Uterus (tissue), 4 donors: Measurements from ENCODE around the gene TUBB2A. TPM values are rescaled to one million over a fixed set of nuclear protein-coding genes. Genes with fewer than 3 reads are reported as not detected.

Source experiments
- DNase-seq, 2 donors: peaks; one replicate each; pipeline ENCODE4 v3.0.0-alpha.2; 2019 to 2020
- H3K27ac ChIP-seq, 2 donors: fragments of 200-600 bp; sonication (generic); 1 replicate in 1 of 2; 2 replicates in 1 of 2; pipeline ENCODE4 v1.5.1; 2016 to 2018
- H3K27me3 ChIP-seq, 2 donors: fragments of 200-600 bp; sonication (generic); one replicate each; pipeline ENCODE4 v1.5.1; 2018 to 2019; ENCODE audit warnings: control low read depth in 1 of 2
- H3K36me3 ChIP-seq, 2 donors: fragments of 200-600 bp; sonication (generic); one replicate each; pipeline ENCODE4 v1.5.1; 2019; ENCODE audit warnings: control low read depth in 1 of 2
- H3K4me1 ChIP-seq, 2 donors: fragments of 200-600 bp; sonication (generic); one replicate each; pipeline ENCODE4 v1.5.1; 2018 to 2019; ENCODE audit warnings: control low read depth in 1 of 2
- H3K4me3 ChIP-seq, 2 donors: fragments of 200-600 bp; sonication (generic); 1 replicate in 1 of 2; 2 replicates in 1 of 2; pipeline ENCODE4 v1.5.1; 2018 to 2019; ENCODE audit warnings: mild to moderate bottlenecking in 1 of 2
- H3K9me3 ChIP-seq, 2 donors: fragments of 200-600 bp; sonication (generic); one replicate each; pipeline ENCODE4 v1.5.1; 2019; ENCODE audit warnings: control low read depth in 1 of 2
- POLR2A ChIP-seq, 2 donors: fragments of 450-650 bp; IDR thresholded peaks; one replicate each; pipeline ENCODE4 v1.6.1; 2016; ENCODE audit warnings: antibody characterized with exemption in 2 of 2, mild to moderate bottlenecking in 1 of 2, moderate library complexity in 1 of 2
- intact Hi-C: fragments of 100-400 bp; cut with DNase I; formaldehyde crosslinking; loops from one replicate; pipeline ENCODE4 v1.15.1; 2023; ENCODE audit warnings: low total_unique reads
- total RNA-seq, 4 donors: library from RNA; depleted of rRNA in 3 of 4; stranded (reverse); fragments of >200 nt in 3 of 4; gene quantifications; one replicate each; pipeline versions ENCODE4 v1.1.0 to v1.2.4, GENCODE V29; 2014 to 2023
- TF ChIP-seq, protein P1 (sequence below), 4 experiments: fragments of 200-600 bp in 2 of 4; fragments of 450-650 bp in 2 of 4; sonication (generic) in 2 of 4; IDR thresholded peaks; one replicate each; pipeline ENCODE4 v1.5.1; 2016 to 2019; ENCODE audit warnings: antibody characterized with exemption in 4 of 4, mild to moderate bottlenecking in 2 of 4, moderate library complexity in 1 of 4
- donor health status: DM: yes; HTN: yes; CAD: no.

The TUBB2A gene
- total RNA-seq, 4 donors from 2014 or later, result 21.5 to 100 (median 59.0) TPM

DNA sequence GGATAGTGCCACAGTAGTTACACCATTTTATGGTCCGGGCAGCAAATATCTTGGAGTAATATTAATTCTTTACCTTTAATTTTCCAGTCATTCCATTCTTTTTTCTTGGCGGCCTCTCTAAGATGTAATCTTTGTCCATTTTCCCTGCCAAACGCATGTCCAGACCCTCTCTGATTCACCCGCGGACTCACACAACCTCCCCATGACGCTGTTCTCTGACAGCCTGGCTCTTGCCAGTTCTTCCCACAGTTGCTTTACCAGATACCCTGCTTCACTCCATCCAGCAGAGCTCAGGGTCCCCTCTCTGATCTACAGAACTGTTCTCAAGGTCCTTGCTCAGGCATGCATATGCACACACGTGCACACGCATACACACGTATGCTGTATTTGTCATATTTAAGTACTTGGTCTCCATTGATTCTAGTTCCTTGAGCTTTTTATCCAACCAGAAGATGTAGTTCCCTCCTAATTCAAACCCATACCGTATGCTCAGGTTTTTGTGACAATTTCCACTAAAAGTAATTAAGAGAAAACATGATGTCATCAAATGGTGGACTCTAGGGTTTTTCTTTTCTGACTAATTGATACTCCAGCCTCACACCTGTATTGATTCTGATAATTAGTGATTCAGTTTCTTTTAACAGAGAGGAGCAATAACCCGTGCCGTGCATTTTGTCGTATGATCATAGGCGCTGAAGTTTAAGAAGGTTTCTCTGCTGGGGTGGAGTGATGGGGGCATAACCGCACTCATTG lies 28.8 kb downstream of the TUBB2A start:
- Histone ChIP-seq H3K9me3 (no peaks in the 10 kb centered on the region), H3K27ac (no peak overlapping the region), H3K4me1 (no peaks in the 10 kb centered on the region), H3K4me3 (no peak overlapping the region), H3K36me3 (no peaks in the 10 kb centered on the region), H3K27me3 (no peaks in the 10 kb centered on the region)
- intact Hi-C loops, result loop anchor here (5.0 kb wide), 1 partner anchor 124 kb away; no protein-coding TSS in a partner anchor
- no peak for DNase-seq
- no peak for TF ChIP-seq POLR2A (IDR thresholded peaks at IDR 0.05)
- TF ChIP-seq, protein P1, sequence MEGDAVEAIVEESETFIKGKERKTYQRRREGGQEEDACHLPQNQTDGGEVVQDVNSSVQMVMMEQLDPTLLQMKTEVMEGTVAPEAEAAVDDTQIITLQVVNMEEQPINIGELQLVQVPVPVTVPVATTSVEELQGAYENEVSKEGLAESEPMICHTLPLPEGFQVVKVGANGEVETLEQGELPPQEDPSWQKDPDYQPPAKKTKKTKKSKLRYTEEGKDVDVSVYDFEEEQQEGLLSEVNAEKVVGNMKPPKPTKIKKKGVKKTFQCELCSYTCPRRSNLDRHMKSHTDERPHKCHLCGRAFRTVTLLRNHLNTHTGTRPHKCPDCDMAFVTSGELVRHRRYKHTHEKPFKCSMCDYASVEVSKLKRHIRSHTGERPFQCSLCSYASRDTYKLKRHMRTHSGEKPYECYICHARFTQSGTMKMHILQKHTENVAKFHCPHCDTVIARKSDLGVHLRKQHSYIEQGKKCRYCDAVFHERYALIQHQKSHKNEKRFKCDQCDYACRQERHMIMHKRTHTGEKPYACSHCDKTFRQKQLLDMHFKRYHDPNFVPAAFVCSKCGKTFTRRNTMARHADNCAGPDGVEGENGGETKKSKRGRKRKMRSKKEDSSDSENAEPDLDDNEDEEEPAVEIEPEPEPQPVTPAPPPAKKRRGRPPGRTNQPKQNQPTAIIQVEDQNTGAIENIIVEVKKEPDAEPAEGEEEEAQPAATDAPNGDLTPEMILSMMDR (IDR thresholded peaks at IDR 0.05), result no peak

DNA sequence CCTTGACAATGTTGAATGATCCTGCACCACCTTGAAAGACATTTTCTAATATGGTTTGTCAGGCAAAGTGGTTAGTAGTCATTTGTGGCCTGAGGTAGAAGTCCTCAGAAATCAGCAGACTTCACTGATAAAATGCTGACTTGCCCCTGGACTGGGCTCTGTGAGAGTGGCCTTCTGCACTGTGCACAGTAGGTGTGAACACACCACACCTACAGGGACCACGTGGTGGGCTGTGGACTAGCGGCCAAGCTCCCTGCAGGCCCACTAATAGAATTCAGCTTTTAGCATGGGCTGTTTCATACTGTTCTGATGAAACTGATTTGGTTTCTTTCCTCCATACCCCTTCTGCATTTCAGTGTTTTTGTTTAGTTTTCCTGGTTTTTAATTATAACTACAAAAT lies 31.5 kb downstream of the TUBB2A start:
- intact Hi-C loops, result loop anchor here (5.0 kb wide), 1 partner anchor 126 kb away; no protein-coding TSS in a partner anchor
- Histone ChIP-seq H3K27me3 (no peaks in the 10 kb centered on the region), H3K27ac (no peak overlapping the region), H3K9me3 (no peaks in the 10 kb centered on the region), H3K36me3 (no peaks in the 10 kb centered on the region), H3K4me3 (no peak overlapping the region), H3K4me1 (no peaks in the 10 kb centered on the region)
- TF ChIP-seq POLR2A (IDR thresholded peaks at IDR 0.05), result no peak
- no peak for DNase-seq

DNA sequence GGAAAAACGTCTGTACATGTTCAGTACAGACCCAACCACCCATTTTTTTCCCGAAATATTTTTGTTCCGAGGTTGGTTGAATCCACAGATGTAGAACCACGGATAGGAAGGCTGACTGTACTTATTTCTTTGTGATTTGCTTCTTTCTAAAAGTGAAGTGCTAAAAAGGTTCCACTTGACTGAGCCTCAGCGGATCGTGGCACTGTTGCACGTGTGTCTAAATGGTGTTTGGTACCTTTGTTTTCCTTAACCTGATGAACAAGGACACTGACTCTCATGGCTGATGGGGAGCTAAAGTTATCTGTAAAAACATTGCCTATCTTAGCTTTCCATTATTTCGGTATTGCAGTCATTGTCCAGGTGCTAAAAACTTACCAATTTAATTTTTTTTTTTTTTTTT lies 32.7 kb downstream of the TUBB2A start:
- H3K27ac ChIP-seq, result no peak overlapping the region
- no peaks in the 10 kb centered on the region for H3K4me1 ChIP-seq
- TF ChIP-seq, protein P1 (IDR thresholded peaks at IDR 0.05), result no peak
- no peak for TF ChIP-seq POLR2A (IDR thresholded peaks at IDR 0.05)
- no peaks in the 10 kb centered on the region for H3K36me3 ChIP-seq
- intact Hi-C loops, result loop anchor here (5.0 kb wide), 1 partner anchor 128 kb away; no protein-coding TSS in a partner anchor
- no peaks in the 10 kb centered on the region for H3K27me3 ChIP-seq
- no peak for DNase-seq
- H3K4me3 ChIP-seq, result no peak overlapping the region
- no peaks in the 10 kb centered on the region for H3K9me3 ChIP-seq

DNA sequence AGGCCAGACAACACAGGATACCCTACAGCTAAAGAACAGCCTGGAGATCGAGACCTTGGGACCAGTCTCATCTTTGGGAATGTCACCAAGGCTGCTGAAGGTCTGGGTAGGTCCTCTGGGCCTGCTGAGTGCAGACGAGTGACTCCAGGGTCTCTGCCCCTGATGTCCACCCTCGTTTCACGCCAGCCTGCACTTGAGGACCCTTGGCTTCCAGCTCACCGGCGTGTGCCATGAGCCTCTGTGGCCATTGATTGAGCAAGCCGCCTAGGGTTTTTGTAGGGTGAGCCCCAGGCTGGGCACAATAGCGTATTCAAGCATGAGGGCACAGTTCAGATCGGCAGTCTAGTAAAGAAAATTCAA lies 34.5 kb downstream of the TUBB2A start:
- TF ChIP-seq, protein P1 (IDR thresholded peaks at IDR 0.05), result no peak
- TF ChIP-seq POLR2A (IDR thresholded peaks at IDR 0.05), result no peak

DNA sequence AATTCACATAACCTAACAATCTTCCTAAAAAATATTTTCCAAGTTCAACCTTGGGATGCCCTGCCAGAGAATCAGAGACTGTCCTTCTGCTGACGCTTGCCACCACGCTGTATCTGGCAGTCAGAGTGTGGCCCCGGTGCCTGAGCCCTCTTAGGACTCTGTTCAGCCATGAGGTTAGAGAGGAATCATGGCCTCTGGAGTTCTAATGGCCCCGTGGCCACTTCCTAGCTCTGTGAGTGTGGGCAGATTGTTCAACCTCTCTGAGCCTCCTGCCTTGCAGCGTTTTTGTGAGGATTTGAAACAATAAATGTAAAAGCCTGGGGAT lies 36.6 kb downstream of the TUBB2A start:
- Histone ChIP-seq H3K4me3 (no peak overlapping the region), H3K4me1 (no peaks in the 10 kb centered on the region), H3K27me3 (no peaks in the 10 kb centered on the region), H3K27ac (no peak overlapping the region), H3K9me3 (no peaks in the 10 kb centered on the region), H3K36me3 (no peaks in the 10 kb centered on the region)
- no peak for TF ChIP-seq POLR2A (IDR thresholded peaks at IDR 0.05)
- TF ChIP-seq, protein P1 (IDR thresholded peaks at IDR 0.05), result no peak
- DNase-seq, result no peak
- intact Hi-C loops, result no loop called here

More for the DNA sequence above, 34.5 kb downstream of the TUBB2A start:
- no peak for DNase-seq
- no peak overlapping the region for H3K4me3 ChIP-seq
- H3K36me3 ChIP-seq, result no peaks in the 10 kb centered on the region
- H3K4me1 ChIP-seq, result no peaks in the 10 kb centered on the region
- intact Hi-C loops, result no loop called here
- H3K9me3 ChIP-seq, result no peaks in the 10 kb centered on the region
- H3K27me3 ChIP-seq, result no peaks in the 10 kb centered on the region
- no peak overlapping the region for H3K27ac ChIP-seq
